Thymus (tissue), 11 donors: Measurements from ENCODE around the gene FAM3D. TPM values are rescaled to one million over a fixed set of nuclear protein-coding genes. Genes with fewer than 3 reads are reported as not detected.

ENCODE experiments used
- DNase-seq, 9 donors: peaks; one replicate each; pipeline ENCODE4 v3.0.0-alpha.2; 2013; ENCODE audit warnings: low spot score in 9 of 9, low read depth in 6 of 9, missing footprints in 1 of 9
- H3K27ac ChIP-seq, 2 donors: one replicate each; pipeline ENCODE4 v1.5.1; 2013; ENCODE audit warnings: control low read depth in 1 of 2, low read depth in 1 of 2, low read length in 1 of 2, mild to moderate bottlenecking in 1 of 2, moderate library complexity in 1 of 2
- H3K27me3 ChIP-seq, 2 donors: one replicate each; pipeline ENCODE4 v1.5.1; 2013; ENCODE audit warnings: low read length in 1 of 2; ENCODE audit not compliant: control insufficient read depth in 2 of 2, insufficient read depth in 1 of 2
- H3K36me3 ChIP-seq, 2 donors: one replicate each; pipeline ENCODE4 v1.5.1; 2013; ENCODE audit warnings: low read length in 1 of 2, mild to moderate bottlenecking in 1 of 2, moderate library complexity in 1 of 2; ENCODE audit not compliant: control insufficient read depth in 2 of 2, insufficient read depth in 2 of 2
- H3K4me1 ChIP-seq, 2 donors: one replicate each; pipeline ENCODE4 v1.5.1; 2013; ENCODE audit warnings: low read length in 2 of 2; ENCODE audit not compliant: control insufficient read depth in 2 of 2, insufficient read depth in 2 of 2
- H3K4me3 ChIP-seq, 2 donors: one replicate each; pipeline ENCODE4 v1.5.1; 2013; ENCODE audit warnings: low read length in 2 of 2, control low read depth in 1 of 2, mild to moderate bottlenecking in 1 of 2
- H3K9me3 ChIP-seq, 2 donors: one replicate each; pipeline ENCODE4 v1.5.1; 2013; ENCODE audit warnings: low read length in 1 of 2, mild to moderate bottlenecking in 1 of 2; ENCODE audit not compliant: control insufficient read depth in 2 of 2, insufficient read depth in 1 of 2
- WGBS: extraction: QIAGEN DNeasy Blood & Tissue Kit; methylation state at CpG from one replicate; pipeline ENCODE4 v1.1.7; 2013; 5-methylcytosine and 5-hydroxymethylcytosine counted together
- polyA plus RNA-seq: library from polyadenylated mRNA; stranded (reverse); fragments of 200-250 nt; gene quantifications from one replicate; pipeline ENCODE4 v1.2.3, GENCODE V29; 2013
- total RNA-seq: library from RNA; stranded (reverse); fragments of 120-200 nt; gene quantifications from one replicate; pipeline ENCODE4 v1.2.4, GENCODE V29; 2013
- donor health status: healthy.

Gene FAM3D
- total and polyA plus RNA-seq, 2 donors = 0.14 to 8.1 TPM

GRCh38 chr3:58628823-58629562 lies 37.6 kb downstream of the FAM3D start:
- 77% methylated on average over 13 of the region's 13 CpGs for WGBS
- peaks cover 0 to 2% of the 10 kb centered on the region in 2 donors for H3K27me3 ChIP-seq
- H3K4me3 ChIP-seq = no peak overlapping the region
- H3K9me3 ChIP-seq = no peaks in the 10 kb centered on the region
- no peak for DNase-seq
- H3K4me1 ChIP-seq = peaks cover 0 to 5% of the 10 kb centered on the region in 2 donors
- peak overlapping the region in 1 of 2 donors; percentile 37 for H3K27ac ChIP-seq
- H3K36me3 ChIP-seq = no peaks in the 10 kb centered on the region

GRCh38 chr3:58627941-58628340 lies 38.6 kb downstream of the FAM3D start:
- Histone ChIP-seq H3K27me3 (peaks cover 0 to 1% of the 10 kb centered on the region in 2 donors), H3K4me1 (peaks cover 0 to 5% of the 10 kb centered on the region in 2 donors), H3K4me3 (no peak overlapping the region), H3K9me3 (no peaks in the 10 kb centered on the region), H3K36me3 (no peaks in the 10 kb centered on the region), H3K27ac (no peak overlapping the region)
- no peak for DNase-seq
- 91% methylated on average over 6 of the region's 6 CpGs for WGBS

GRCh38 chr3:58627570-58627885 lies 39.0 kb downstream of the FAM3D start:
- no peak overlapping the region for H3K4me3 ChIP-seq
- H3K4me1 ChIP-seq = peaks cover 0 to 5% of the 10 kb centered on the region in 2 donors
- no peaks in the 10 kb centered on the region for H3K36me3 ChIP-seq
- no peak overlapping the region for H3K27ac ChIP-seq
- DNase-seq = no peak
- H3K9me3 ChIP-seq = no peaks in the 10 kb centered on the region
- no peaks in the 10 kb centered on the region for H3K27me3 ChIP-seq
- 90% methylated on average over 3 of the region's 3 CpGs for WGBS

GRCh38 chr3:58626841-58627569 lies 39.6 kb downstream of the FAM3D start:
- no peak for DNase-seq
- Histone ChIP-seq H3K4me1 (peaks cover 0 to 5% of the 10 kb centered on the region in 2 donors), H3K9me3 (no peaks in the 10 kb centered on the region), H3K4me3 (no peak overlapping the region), H3K27ac (no peak overlapping the region), H3K27me3 (no peaks in the 10 kb centered on the region), H3K36me3 (no peaks in the 10 kb centered on the region)
- WGBS = 94% methylated on average over 24 of the region's 24 CpGs

GRCh38 chr3:58625196-58625824 lies 41.3 kb downstream of the FAM3D start:
- Histone ChIP-seq H3K36me3 (no peaks in the 10 kb centered on the region), H3K27ac (no peak overlapping the region), H3K4me3 (no peak overlapping the region), H3K27me3 (no peaks in the 10 kb centered on the region), H3K4me1 (peaks cover 0 to 5% of the 10 kb centered on the region in 2 donors), H3K9me3 (no peaks in the 10 kb centered on the region)
- DNase-seq = no peak
- WGBS = 97% methylated on average over 9 of the region's 9 CpGs

- Histone ChIP-seq H3K36me3 (no peaks in the 10 kb centered on the region), H3K9me3 (no peaks in the 10 kb centered on the region), H3K27ac (no peak overlapping the region), H3K4me1 (peaks cover 0 to 5% of the 10 kb centered on the region in 2 donors), H3K27me3 (no peaks in the 10 kb centered on the region), H3K4me3 (no peak overlapping the region)
- DNase-seq = no peak
- WGBS = 75% methylated on average over 3 of the region's 3 CpGs
These were observed 42.0 kb downstream of the FAM3D start for GRCh38 chr3:58624550-58624949.

GRCh38 chr3:58623961-58624360 lies 42.6 kb downstream of the FAM3D start:
- H3K4me1 ChIP-seq = peaks cover 0 to under 1% of the 10 kb centered on the region in 2 donors
- no peaks in the 10 kb centered on the region for H3K36me3 ChIP-seq
- no peaks in the 10 kb centered on the region for H3K9me3 ChIP-seq
- no peak for DNase-seq
- 87% methylated on average over 5 of the region's 5 CpGs for WGBS
- no peaks in the 10 kb centered on the region for H3K27me3 ChIP-seq
- no peak overlapping the region for H3K27ac ChIP-seq
- H3K4me3 ChIP-seq = no peak overlapping the region

GRCh38 chr3:58623478-58623877 lies 43.1 kb downstream of the FAM3D start:
- H3K27ac ChIP-seq = no peak overlapping the region
- 81% methylated on average over 8 of the region's 8 CpGs for WGBS

GRCh38 chr3:58622892-58623291 lies 43.7 kb downstream of the FAM3D start:
- no peak for DNase-seq
- H3K9me3 ChIP-seq = no peaks in the 10 kb centered on the region
- no peak overlapping the region for H3K27ac ChIP-seq
- no peaks in the 10 kb centered on the region for H3K27me3 ChIP-seq
- whole genome bisulfite sequencing = 95% methylated on average over 8 of the region's 8 CpGs
- H3K36me3 ChIP-seq = no peaks in the 10 kb centered on the region
- H3K4me3 ChIP-seq = no peak overlapping the region
- H3K4me1 ChIP-seq = peaks cover 0 to 2% of the 10 kb centered on the region in 2 donors

More at GRCh38 chr3:58623478-58623877, 43.1 kb downstream of the FAM3D start:
- DNase-seq = no peak
- no peaks in the 10 kb centered on the region for H3K36me3 ChIP-seq
- no peaks in the 10 kb centered on the region for H3K4me1 ChIP-seq
- no peak overlapping the region for H3K4me3 ChIP-seq
- H3K9me3 ChIP-seq = no peaks in the 10 kb centered on the region
- no peaks in the 10 kb centered on the region for H3K27me3 ChIP-seq
